HepG2 (cell line): ENCODE measurements around the gene RNPEPL1. TPM values are rescaled to one million over a fixed set of nuclear protein-coding genes. Genes with fewer than 3 reads are reported as not detected.
A peak's percentile ranks its signal among the peaks of the same experiment; 100 is the strongest.

ENCODE experiments used
- CENPT ChIP-seq: sonication (generic); formaldehyde crosslinking; IDR thresholded peaks from 2 replicates; pipeline ENCODE4 v1.8.0; 2022; ENCODE audit warnings: low read depth, mild to moderate bottlenecking, moderate library complexity, missing genetic modification reagents
- EP300 ChIP-seq, 3 experiments: sonication (generic) in 1 of 3; formaldehyde crosslinking in 1 of 3; IDR thresholded peaks; 2 replicates each; pipeline versions ENCODE4 v1.5.1 to v1.6.1; 2011 to 2020; ENCODE audit warnings: low read depth in 2 of 3, low read length in 2 of 3, borderline replicate concordance in 1 of 3, improper control_type of control experiment in 1 of 3, mild to moderate bottlenecking in 1 of 3, missing genetic modification reagents in 1 of 3, moderate library complexity in 1 of 3
- ONECUT2 ChIP-seq: sonication (generic); formaldehyde crosslinking; IDR thresholded peaks from 2 replicates; pipeline ENCODE4 v1.4.0; 2020; ENCODE audit warnings: missing genetic modification reagents
- PRDM15 ChIP-seq: sonication (generic); formaldehyde crosslinking; IDR thresholded peaks from 2 replicates; pipeline ENCODE4 v1.4.0; 2020; ENCODE audit warnings: missing genetic modification reagents
- TBP ChIP-seq: sonication (generic); formaldehyde crosslinking; IDR thresholded peaks from 2 replicates; pipeline ENCODE4 v1.5.0; 2020; ENCODE audit warnings: missing genetic modification reagents
- THRA ChIP-seq: sonication (generic); formaldehyde crosslinking; IDR thresholded peaks from 2 replicates; pipeline ENCODE4 v1.4.0; 2020; ENCODE audit warnings: missing genetic modification reagents, borderline replicate concordance
- ZBTB40 ChIP-seq, 2 experiments: fragments of 450-650 bp in 1 of 2; sonication (generic) in 1 of 2; formaldehyde crosslinking in 1 of 2; IDR thresholded peaks; 2 replicates each; pipeline versions ENCODE4 v1.6.1 to v1.8.0; 2016 to 2022; ENCODE audit warnings: antibody characterized with exemption in 1 of 2, mild to moderate bottlenecking in 1 of 2, missing genetic modification reagents in 1 of 2
- ZNF775 ChIP-seq: sonication (generic); formaldehyde crosslinking; IDR thresholded peaks from 2 replicates; pipeline ENCODE4 v1.4.0; 2020; ENCODE audit warnings: missing genetic modification reagents, mild to moderate bottlenecking, moderate library complexity, borderline replicate concordance
- polyA plus RNA-seq, 8 experiments: library from polyadenylated mRNA; depleted of rRNA in 3 of 8; stranded (reverse) in 7 of 8; unstranded in 1 of 8; fragments of >200 nt; fragmentation: Illumina TruSeq in 4 of 8; extraction: Trizol in 4 of 8; gene quantifications; 2 replicates each; pipeline versions ENCODE4 v1.2.1 to v1.2.3, GENCODE V29; 2011 to 2016; ENCODE audit warnings: low read depth in 4 of 8, missing spikeins in 1 of 8, mixed read lengths in 1 of 8; ENCODE audit not compliant: insufficient read depth in 1 of 8
- total RNA-seq, 5 experiments: library from RNA; depleted of rRNA; stranded (reverse); fragments of >200 nt; fragmentation: Illumina TruSeq; extraction: Trizol; gene quantifications; 2 replicates each; pipeline ENCODE4 v1.2.3, GENCODE V29; 2016; ENCODE audit warnings: low read depth in 1 of 5
- TF ChIP-seq, protein P1 (sequence below): sonication (generic); formaldehyde crosslinking; IDR thresholded peaks from 2 replicates; pipeline ENCODE4 v1.4.0; 2020; ENCODE audit warnings: missing genetic modification reagents

Gene RNPEPL1
- total and polyA plus RNA-seq, 2 of the 13 experiments (the other 11 are each of a cell fraction or from before 2014, with no cell fraction given) = 13.0 to 18.0 TPM

DNA sequence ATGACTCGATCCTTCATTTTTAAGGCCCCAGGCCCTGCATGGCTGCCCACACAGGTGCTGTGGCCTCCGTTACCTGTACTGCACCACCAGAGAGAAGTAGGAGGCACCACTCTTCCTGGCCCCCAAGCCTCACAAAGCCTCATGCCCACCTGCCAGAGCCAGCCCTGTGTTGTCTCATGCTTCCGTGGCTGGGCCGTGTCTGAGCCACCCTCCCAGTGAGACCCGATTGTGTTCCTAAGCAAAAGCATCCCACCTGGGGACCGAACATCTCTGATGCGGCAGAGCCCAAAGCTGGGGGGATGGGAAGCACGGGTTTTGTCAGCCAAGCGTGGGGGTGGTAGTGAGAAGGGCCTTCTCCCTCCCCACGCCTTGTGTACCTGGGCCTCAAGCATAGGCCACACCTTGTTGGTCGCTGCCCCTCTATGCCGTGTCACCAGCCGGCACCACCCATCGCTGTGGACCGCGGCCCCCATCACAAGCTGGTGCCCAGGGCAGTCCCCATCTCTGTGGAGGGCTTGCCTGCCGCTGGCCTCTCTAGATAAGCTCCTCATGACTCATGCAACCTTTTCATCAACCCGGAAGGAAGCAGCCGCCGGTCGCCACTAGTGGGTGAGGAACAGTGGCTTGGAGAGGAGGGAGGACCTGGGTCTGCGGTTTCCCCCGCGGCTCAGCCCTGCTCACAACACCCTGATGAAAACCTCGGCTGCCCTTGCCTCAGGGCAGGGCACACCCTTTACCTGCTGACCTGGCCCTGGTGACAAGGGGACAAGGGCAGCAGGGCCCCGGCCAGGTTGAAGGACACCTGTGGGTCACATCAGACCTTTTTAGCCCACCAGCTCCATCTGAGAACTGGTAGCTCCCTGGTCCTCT, 2.7 kb upstream of the RNPEPL1 start (continued):
- TF ChIP-seq PRDM15 (no peak), ONECUT2 (no peak), ZBTB40 (IDR thresholded peaks at IDR 0.05) (no peak), ZBTB40 (CRISPR knock-in tag; IDR thresholded peaks at IDR 0.05) (no peak; the same call in none of the 2 replicates), THRA (CRISPR knock-in tag) (0 out of 2 replicates have a peak, but pooled peaks have one; percentile 35), ZNF775 (CRISPR knock-in tag) (no peak), EP300 (IDR thresholded peaks at IDR 0.05; ENCODE audit: low read depth in 2 of 2, low read length in 2 of 2) (0 out of 4 replicates have a peak, but pooled peaks of 1 of the 2 experiments have one; percentile 12), EP300 (CRISPR knock-in tag; IDR thresholded peaks at IDR 0.05; ENCODE audit: borderline replicate concordance) (peak; percentile 26; the same call in 1 of the 2 replicates), CENPT (CRISPR knock-in tag) (0 out of 2 replicates have a peak, but pooled peaks have one; percentile 32), TBP (CRISPR knock-in tag) (no peak)
- TF ChIP-seq, protein P1, sequence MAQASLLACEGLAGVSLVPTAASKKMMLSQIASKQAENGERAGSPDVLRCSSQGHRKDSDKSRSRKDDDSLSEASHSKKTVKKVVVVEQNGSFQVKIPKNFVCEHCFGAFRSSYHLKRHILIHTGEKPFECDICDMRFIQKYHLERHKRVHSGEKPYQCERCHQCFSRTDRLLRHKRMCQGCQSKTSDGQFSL = no peak
